Activated T-helper 1 cell treated with anti-CD3 and anti-CD28 coated beads, Interleukin-2, amount 50 U/mL, for 16 hours (primary cell): Measurements from ENCODE around the gene ZNF621.
"Not testable (repeated sequence)": the region's sequence is repeated elsewhere in the genome, so short reads cannot be mapped to it uniquely, and the experiment has no call there.

Experiments used
- DNase-seq, 2 donors: peaks; one replicate each; pipeline ENCODE4 v3.0.0-alpha.2; 2020; ENCODE audit warnings: low read depth in 1 of 2, low spot score in 1 of 2

Gene ZNF621

DNA sequence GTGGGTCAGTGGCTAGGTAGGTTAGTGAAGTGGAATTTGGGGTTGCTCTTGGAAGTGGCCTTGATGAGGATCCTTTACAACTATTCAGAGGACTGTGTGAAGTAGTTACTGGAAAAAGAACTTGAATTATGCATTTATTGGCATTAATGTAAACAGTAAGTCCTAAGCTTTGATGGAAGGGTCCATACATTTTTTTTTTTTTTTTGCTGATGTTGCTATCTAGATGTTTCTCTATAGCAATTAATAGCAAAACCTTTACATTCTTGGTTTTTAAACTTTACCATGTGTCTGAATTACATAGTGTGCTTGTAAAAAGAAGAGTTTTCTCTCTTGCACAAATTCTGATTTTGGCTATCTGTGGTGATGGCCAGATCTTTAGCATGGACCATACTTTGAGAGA, 9.5 kb downstream of the ZNF621 start:
- DNase-seq = no peak

DNA sequence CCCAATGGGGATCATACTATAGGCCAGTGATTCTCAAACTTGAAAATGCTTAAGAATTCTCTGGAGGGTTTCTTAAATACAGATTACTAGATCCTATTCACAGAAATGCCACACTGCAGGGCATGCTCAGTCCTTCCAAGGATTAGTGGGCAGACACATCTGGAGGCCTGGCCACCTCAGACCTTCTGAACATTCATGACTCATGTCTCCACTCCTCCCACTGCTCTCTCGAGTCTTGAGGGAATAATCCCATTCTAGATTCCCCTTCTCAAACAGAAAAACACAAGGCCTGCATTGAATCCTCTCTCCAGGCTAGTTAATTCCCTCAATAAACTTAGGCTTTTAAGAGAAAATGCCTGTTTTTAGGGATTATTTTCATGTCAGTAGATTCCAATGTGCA, 22.1 kb downstream of the ZNF621 start:
- DNase-seq = no peak

DNA sequence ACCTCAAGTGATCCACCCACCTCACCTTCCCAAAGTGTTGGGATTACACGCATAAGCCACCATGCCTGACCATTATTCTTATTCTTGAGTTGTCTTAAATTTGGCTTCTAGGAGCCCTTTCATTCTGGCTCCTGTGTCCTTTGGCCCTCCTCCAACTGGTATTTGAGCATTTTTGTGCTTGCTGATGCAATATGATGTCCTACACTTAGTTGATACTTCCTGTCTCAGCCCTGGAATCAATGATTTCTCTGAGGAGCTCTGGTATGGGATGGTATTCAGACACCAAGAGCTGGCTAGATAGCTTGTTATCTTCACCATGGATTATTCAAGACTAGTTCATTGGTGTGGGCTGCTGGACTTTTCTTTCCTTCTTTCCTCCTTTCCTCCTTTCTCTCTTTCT, 25.4 kb downstream of the ZNF621 start:
- DNase-seq = no peak

DNA sequence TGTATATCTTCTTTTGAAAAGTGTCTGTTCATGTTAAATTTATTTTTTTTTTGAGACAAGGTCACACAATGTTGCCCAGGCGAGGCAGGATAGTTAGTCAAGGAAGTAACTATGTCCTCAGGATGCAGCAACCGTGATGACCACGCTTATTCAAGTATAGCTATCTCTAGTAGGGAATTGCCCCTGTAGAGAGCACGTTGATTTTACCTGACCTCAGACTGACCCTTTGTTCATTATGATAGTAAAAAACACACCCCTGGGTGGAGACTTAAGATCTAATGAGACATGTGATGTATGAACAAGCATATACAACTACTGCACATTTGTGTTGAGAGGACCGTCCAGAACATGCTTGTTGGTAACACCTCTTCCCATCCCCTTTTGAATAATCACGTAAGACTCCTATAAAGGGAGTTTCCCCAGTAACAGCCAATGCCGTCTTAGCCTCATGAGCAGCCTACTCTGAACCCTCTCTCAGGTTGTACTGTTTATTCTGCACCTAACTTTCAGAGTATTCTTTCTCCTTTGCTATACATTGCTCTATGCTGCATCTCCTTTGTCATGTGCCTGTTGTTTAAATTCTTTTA, 32.9 kb downstream of the ZNF621 start:
- DNase-seq = no peak

DNA sequence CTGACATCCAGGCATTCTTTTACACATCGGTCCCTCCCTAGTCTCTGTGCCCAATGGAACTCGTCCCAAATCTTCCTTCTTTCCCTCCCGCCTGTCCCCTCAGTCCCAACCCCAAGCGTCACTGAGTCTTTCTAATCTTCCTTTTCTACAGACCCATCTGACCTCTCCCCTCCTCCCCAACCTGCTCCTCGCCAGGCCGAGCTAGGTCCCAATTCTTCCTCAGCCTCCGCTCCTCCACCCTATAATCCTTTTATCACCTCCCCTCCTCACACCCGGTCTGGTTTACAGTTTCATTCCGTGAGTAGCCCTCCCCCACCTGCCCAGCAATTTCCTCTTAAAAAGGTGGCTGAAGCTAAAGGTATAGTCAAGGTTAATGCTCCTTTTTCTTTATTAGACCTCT, 37.7 kb downstream of the ZNF621 start:
- DNase-seq = not testable (repeated sequence)

DNA sequence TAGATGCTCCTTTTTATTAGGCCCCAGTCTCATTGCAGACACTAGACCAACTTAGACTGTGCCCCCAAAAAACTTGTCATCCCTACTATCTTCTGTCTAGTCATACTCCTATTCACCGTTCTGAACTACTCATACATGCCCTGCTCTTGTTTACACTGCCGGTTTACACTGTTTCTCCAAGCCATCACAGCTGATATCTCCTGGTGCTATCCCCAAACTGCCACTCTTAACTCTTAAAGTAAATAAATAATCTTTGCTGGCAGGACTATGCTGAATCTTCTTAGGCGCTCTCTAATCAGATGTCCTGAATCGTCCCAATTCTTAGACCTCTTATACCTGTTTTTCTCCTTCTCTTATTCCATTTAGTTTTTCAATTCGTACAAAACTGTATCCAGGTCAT, 40.9 kb downstream of the ZNF621 start:
- not testable (repeated sequence) for DNase-seq

DNA sequence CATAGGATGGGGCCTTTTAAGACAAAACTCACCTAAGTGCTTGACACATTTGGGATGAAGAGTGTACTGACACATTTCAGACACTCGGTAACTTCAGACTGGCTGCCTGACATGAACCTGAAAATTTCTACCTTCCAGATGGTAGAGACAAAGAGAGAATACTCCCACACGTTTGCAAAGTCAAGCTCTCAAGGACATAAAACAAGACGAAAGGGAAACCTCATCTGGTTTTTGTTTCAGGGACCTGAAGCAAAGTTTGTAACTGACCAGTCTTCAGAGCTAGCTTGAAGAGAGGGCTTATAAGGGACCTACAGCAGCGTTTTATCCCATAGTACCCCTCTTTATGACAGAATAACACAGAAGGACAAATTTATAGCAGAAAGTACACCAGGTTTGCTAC, 41.9 kb downstream of the ZNF621 start:
- DNase-seq = no peak

DNA sequence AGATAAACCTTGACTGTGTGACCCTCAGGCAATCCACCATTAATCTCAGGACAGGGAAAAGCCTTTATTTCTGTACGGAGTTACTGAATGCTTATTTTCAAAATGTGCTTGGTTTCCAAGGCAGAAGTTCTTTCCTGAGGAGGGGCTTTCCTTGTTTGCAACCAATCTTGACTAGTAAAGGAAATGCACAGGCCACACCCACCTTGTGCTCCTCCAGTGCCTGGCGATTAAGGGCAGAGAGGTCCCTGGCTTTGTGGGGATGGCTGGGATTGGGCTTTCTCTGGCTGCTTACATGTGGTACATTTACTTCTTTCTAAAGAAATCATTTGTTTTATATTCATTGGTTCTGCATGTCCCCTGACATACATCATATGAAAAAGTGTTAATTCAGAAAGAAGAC, 47.8 kb downstream of the ZNF621 start:
- DNase-seq = no peak

DNA sequence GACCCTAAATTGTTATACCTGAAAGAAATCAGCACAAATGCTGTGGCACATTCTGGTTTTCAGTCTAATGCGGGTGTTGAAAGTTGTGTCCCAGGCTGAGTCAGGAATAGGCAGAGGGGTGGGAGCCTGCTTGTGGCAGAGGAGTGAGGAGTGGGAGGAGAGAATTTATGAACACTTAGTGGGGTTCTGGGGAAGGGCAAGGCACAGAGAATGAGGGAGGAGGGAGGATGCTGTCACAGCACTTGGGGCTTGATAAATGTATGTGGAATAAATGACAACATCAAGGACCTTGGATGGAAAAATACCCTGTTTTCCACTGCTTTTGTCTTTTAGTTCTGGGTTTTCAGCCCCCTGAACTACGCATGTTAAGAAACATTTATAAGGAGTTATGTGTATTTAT, 49.3 kb downstream of the ZNF621 start:
- DNase-seq = no peak

DNA sequence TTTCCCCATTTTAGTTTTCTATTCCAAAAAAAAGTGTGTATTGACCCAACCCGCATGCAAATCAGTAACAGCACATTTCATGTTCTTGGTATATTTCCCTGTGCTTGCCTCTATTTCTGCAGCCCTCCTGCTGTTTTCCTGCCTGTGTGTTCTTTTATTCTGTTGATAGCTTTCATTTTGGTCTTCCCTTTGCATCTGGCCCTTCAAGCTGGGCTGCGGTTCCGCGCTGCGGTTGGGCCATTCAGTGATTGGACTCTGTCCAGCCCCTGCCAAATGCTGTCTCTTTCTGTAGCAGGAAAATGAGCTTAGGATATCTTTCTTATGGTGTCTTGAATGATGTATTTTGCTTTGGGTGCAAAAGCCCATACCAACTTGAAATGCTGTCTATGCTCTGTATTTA, 49.9 kb downstream of the ZNF621 start:
- DNase-seq = no peak

DNA sequence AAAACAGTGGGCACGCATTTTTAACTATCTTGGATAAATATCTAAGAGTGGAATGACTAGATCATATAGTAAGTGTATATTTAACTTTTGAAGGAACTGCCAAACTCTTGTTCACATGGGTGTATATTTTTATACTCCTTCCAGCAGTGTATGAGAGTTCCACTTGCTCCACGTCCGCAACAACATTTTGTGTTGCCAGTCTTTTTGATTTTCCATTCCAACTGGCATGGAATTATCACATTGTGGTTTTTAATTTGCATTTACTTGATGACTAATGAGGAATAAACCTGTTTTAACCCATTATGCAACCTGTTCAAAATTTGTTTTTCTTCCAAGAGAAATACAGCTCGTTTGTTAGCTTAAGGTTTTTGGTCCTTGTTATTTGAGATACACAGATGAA, 51.6 kb downstream of the ZNF621 start:
- no peak for DNase-seq

DNA sequence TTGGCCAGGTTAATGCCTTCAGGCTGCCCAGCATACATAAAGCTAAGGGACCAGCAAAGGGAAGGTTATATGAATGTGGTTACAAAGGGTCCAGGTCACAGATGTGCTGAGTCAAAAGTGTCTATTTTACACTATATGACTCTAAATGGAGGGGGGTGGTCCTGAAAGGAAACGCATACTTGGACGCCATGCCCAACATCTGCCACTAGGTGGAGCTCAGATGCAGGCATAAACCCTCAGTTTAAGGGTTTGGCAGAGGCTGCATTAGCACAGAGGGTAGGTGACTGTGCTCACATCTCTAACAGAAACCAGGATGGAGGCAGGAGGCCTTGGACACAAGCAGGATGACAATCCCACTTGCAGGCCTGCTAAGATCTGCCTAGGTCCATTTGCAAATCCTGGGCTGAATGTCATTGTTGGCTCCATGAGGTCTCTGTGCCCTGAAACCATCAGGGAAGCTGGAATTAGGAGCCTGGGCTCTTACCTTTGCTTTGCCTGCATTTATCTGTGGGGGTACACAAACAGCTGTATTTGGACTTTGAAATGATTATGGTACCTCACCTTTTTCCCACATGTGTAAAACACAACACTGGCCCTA, 55.8 kb downstream of the ZNF621 start:
- DNase-seq = peak; percentile 14 to 32

DNA sequence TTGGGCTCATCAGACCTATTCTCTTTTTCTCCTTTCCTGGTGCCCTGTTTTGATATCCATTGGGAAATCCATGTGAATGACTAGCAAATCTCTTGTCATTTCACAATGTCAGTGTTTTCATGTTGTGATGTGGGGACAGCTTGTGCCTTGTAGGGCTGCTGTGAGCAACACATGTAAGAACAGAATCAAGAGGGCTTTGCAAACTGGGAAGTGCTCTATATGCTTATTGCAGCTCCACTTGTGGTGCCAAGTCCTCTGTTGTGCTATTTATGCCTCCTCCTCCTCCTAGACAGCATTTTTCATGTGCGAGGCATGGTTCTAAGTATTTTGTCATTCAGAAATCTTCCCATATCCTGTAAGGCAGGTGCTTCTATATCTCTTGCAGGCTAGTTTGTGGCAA, 56.4 kb downstream of the ZNF621 start:
- no peak for DNase-seq

DNA sequence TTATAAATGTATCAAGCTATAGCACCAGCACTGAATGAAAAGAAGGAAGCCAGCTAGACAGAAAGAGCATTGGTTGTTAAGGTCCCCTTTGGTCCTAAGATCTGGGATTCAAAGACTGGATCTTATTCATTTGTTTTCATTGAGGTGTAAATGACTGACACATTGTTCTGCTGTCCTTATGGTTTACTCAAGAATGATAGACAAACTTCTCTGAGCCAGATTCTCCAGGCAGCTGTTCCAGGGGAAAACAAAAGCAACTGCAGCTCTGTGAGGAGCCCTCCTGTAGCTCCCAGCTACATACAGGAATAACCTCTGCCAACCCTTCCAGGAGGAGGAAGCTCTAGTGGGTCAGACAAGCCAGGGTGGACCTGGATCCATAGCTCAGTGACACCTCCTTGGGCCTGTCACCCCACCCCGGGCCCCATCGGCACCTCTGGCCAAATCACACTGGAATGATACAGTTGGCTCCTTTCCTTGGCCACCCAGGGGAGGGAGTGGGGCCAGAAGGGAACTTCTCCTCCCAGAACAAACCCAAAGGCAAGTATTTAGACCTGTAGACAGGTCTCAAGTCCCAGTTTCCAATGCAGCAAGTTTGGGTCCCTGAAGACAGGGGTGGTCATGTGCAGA, 57.8 kb downstream of the ZNF621 start:
- DNase-seq = no peak

DNA sequence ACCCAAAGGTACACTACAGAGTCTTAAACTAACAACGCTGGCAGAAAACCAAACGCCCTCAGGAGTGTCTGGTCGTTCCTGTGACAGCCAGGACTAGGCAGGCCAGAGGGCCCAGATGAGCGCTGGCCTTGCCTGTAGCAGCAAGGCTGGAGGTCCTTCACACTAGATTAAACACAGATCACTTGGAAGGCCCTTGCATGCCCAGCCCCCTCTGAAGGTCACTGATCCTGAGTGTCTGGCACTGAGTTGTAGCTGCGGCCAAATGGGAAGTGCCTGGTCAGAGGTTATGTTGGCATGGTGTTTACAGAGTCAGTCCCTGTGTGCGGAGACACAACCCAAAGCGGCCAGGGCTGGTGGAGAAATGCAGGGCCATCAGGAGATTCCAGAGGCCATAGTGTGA, 58.9 kb downstream of the ZNF621 start:
- no peak for DNase-seq

DNA sequence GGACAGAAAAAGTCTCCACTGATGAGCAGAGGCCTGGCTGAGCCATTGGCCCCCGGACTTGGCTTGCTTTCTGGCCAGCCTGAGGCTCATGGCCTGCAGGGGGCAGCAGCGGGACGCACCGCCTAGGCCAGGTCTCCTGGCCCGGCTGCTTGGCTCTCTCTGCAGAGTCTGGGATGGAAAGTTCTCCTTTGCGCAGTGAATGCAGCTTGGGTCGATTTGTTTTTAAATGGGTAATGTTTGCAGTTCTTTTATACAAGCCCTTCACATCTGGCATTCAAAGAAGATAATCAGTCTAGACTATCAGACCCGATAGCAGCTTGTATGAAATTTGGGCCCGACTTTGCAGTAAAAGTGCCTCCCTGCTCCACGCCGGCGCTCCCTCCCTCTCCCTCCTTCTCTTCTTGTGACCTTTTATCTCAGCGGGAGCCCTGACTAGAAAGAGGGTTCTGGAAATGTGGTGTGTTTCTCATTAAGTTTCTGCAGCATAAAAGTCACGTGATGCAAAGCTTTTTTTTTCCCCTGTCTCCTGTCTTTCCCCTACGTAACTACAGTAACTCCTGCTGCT, 59.9 kb downstream of the ZNF621 start:
- peak; percentile 46 to 48 for DNase-seq

DNA sequence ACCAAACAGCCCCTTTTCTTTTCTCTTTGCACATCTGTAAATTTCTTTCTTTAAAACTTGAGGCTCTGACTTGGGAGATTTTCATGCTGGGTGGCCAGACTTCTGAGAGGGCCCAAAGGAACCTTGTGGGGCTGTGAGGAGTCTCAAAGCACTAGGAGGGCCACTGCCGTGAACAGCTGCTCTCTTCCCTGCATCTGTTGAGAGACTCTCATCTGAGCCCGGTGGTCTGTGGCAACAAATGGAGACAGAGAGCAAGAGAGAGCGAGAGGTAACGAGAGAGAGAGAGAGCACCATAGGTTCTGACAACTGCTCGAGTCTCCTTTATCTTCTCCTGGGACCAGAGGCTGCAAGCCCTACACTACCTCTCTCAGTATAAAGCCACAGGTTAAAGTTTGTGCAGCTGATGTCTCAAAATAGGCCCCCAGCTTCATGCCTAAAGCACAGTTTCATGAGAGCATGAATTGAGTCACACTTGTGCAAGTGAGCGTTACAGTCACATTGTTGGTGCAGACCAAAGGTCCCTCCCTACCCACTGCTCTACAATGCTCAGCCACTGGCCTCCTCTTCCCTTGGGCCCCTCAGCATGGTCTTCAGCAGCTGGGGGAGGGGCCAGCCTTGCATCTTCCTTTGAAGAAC, 60.7 kb downstream of the ZNF621 start:
- DNase-seq = no peak

DNA sequence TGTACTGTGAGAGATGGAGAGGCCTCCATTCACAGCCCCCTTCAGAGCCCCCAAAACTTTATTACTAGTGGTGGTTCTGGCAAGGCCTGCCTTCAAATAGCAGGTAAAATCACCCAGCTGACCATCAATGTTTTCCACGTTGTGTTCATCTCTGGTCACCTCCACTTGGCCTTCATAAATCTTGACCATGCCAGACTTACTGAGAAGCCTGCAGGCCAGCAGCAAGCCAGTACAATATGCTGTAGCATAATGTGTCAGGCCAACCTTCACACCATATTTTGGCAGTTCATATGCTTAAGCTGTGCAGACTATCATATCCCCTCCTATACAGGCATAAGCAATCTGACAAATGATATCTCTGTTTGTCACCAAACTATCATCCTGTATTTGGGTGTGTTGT, 62.1 kb downstream of the ZNF621 start:
- DNase-seq = no peak

DNA sequence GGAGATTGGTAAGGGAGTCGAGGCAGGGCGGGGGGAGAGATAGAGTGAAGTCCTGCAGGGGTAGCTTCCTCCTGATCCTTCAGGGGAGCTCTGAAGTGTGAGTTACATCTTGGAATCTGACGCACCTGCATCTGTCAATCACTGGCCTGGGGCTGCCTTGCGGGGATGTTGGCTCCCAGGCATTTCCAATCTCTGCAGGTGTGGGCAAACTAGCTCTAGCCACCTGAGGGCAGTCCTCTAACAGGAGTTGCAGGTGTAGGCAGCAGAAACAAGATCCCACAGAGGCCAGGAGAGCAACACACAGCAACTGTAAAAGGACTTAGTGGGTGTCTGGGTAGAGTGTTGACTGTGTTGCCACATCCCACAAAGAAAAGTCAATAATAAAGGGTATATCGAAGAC, 63.6 kb downstream of the ZNF621 start:
- DNase-seq = no peak
